HG03025 (cell line): ENCODE results near the gene KIZ.
A peak's percentile ranks its signal among the peaks of the same experiment; 100 is the strongest.

Source experiments
- ATAC-seq: cut with Tn5 transposase; IDR thresholded peaks from one replicate; pipeline ENCODE4 v1.9.1; 2021; ENCODE audit warnings: mild to moderate bottlenecking, moderate library complexity; ENCODE audit not compliant: unreplicated experiment, low FRiP score

Gene KIZ

GRCh38 chr20:21209668-21210067 is 83.8 kb downstream of the KIZ start:
- no peak for ATAC-seq

- ATAC-seq, result no peak
These were observed 87.8 kb downstream of the KIZ start for GRCh38 chr20:21213691-21214090.

GRCh38 chr20:21214431-21214830 is 88.5 kb downstream of the KIZ start:
- no peak for ATAC-seq

- ATAC-seq, result no peak
These were observed 93.8 kb downstream of the KIZ start for GRCh38 chr20:21219686-21220085.

GRCh38 chr20:21224217-21224616 is 98.3 kb downstream of the KIZ start:
- ATAC-seq, result no peak

- ATAC-seq, result no peak
These were observed 99.5 kb downstream of the KIZ start for GRCh38 chr20:21225215-21225947.

GRCh38 chr20:21228511-21228910 is 102.6 kb downstream of the KIZ start:
- peak; percentile 94 for ATAC-seq

- no peak for ATAC-seq
These were observed 103.3 kb downstream of the KIZ start for GRCh38 chr20:21229163-21229562.

- ATAC-seq, result no peak
These were observed 104.3 kb downstream of the KIZ start for GRCh38 chr20:21230220-21230619.

GRCh38 chr20:21230686-21231085 is 104.8 kb downstream of the KIZ start:
- no peak for ATAC-seq

GRCh38 chr20:21232546-21233280 is 106.8 kb downstream of the KIZ start:
- ATAC-seq, result no peak

- no peak for ATAC-seq
These were observed 108.4 kb downstream of the KIZ start for GRCh38 chr20:21234324-21234723.

- no peak for ATAC-seq
These were observed 109.1 kb downstream of the KIZ start for GRCh38 chr20:21234806-21235483.

- no peak for ATAC-seq
These were observed 109.9 kb downstream of the KIZ start for GRCh38 chr20:21235484-21236445.

- ATAC-seq, result no peak
These were observed 112.3 kb downstream of the KIZ start for GRCh38 chr20:21237956-21238799.

- ATAC-seq, result no peak
These were observed 113.1 kb downstream of the KIZ start for GRCh38 chr20:21238818-21239536.

- ATAC-seq, result no peak
These were observed 114.5 kb downstream of the KIZ start for GRCh38 chr20:21240394-21240793.

- no peak for ATAC-seq
These were observed 115.5 kb downstream of the KIZ start for GRCh38 chr20:21241406-21241805.

- ATAC-seq, result no peak
These were observed 117.9 kb downstream of the KIZ start for GRCh38 chr20:21243811-21244210.
